Thyroid gland (tissue), 4 donors: ENCODE results near the gene TMEM88. TPM values are rescaled to one million over a fixed set of nuclear protein-coding genes. Genes with fewer than 3 reads are reported as not detected.
A peak's percentile ranks its signal among the peaks of the same experiment; 100 is the strongest.
"Not testable (repeated sequence)": the region's sequence is repeated elsewhere in the genome, so short reads cannot be mapped to it uniquely, and the experiment has no call there.

ENCODE experiments used
- DNase-seq, 2 donors: peaks; one replicate each; pipeline ENCODE4 v3.0.0-alpha.2; 2019
- H3K27ac ChIP-seq, 3 donors: fragments of 200-600 bp; sonication (generic); 1 replicate in 2 of 3; 2 replicates in 1 of 3; pipeline ENCODE4 v1.5.1; 2016 to 2019; ENCODE audit warnings: mild to moderate bottlenecking in 1 of 3, moderate library complexity in 1 of 3
- H3K27me3 ChIP-seq: fragments of 200-600 bp; sonication (generic); one replicate; pipeline ENCODE4 v1.5.1; 2019
- H3K36me3 ChIP-seq, 2 donors: fragments of 200-600 bp; sonication (generic); one replicate each; pipeline ENCODE4 v1.5.1; 2016 to 2019
- H3K4me1 ChIP-seq, 2 donors: fragments of 200-600 bp; sonication (generic); one replicate each; pipeline ENCODE4 v1.5.1; 2017 to 2019
- H3K4me3 ChIP-seq, 3 donors: fragments of 200-600 bp; sonication (generic); replicated peaks in 1 of 3; 1 replicate in 2 of 3; 2 replicates in 1 of 3; pipeline ENCODE4 v1.5.1; 2016; ENCODE audit warnings: mild to moderate bottlenecking in 1 of 3
- H3K9me3 ChIP-seq: fragments of 200-600 bp; sonication (generic); one replicate; pipeline ENCODE4 v1.5.1; 2017
- POLR2A ChIP-seq, 2 donors: fragments of 450-650 bp; IDR thresholded peaks; one replicate each; pipeline ENCODE4 v1.6.1; 2017; ENCODE audit warnings: antibody characterized with exemption in 2 of 2, mild to moderate bottlenecking in 2 of 2, moderate library complexity in 1 of 2
- WGBS, 2 donors: methylation state at CpG; one replicate each; pipeline ENCODE4 v1.1.5; 2017; 5-methylcytosine and 5-hydroxymethylcytosine counted together
- intact Hi-C: fragments of 100-400 bp; cut with DNase I; formaldehyde crosslinking; loops from one replicate; pipeline ENCODE4 v1.15.1; 2023
- total RNA-seq, 4 donors: library from RNA; depleted of rRNA; stranded (reverse); fragments of >200 nt; gene quantifications; one replicate each; pipeline ENCODE4 v1.2.3, GENCODE V29; 2016
- TF ChIP-seq, protein P1 (sequence below), 6 experiments: fragments of 200-600 bp in 3 of 6; fragments of 450-650 bp in 3 of 6; sonication (generic) in 3 of 6; IDR thresholded peaks; one replicate each; pipeline ENCODE4 v1.5.1; 2016 to 2019; ENCODE audit warnings: antibody characterized with exemption in 6 of 6, mild to moderate bottlenecking in 2 of 6, inconsistent platforms in 1 of 6, moderate library complexity in 1 of 6

The TMEM88 gene
- 10 to 100 TPM; 12.3 to 39.5 (median 18.4) TPM for total RNA-seq

GRCh38 chr17:7854851-7855659 is at the start of gene TMEM88:
Gene TMEM88, plus strand, starts transcription at chr17:7855066. Its CDS starts 9 bp downstream, at chr17:7855075.
- DNase-seq: no peak
- no peak for TF ChIP-seq POLR2A (IDR thresholded peaks at IDR 0.05)
- TF ChIP-seq, protein P1, sequence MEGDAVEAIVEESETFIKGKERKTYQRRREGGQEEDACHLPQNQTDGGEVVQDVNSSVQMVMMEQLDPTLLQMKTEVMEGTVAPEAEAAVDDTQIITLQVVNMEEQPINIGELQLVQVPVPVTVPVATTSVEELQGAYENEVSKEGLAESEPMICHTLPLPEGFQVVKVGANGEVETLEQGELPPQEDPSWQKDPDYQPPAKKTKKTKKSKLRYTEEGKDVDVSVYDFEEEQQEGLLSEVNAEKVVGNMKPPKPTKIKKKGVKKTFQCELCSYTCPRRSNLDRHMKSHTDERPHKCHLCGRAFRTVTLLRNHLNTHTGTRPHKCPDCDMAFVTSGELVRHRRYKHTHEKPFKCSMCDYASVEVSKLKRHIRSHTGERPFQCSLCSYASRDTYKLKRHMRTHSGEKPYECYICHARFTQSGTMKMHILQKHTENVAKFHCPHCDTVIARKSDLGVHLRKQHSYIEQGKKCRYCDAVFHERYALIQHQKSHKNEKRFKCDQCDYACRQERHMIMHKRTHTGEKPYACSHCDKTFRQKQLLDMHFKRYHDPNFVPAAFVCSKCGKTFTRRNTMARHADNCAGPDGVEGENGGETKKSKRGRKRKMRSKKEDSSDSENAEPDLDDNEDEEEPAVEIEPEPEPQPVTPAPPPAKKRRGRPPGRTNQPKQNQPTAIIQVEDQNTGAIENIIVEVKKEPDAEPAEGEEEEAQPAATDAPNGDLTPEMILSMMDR (IDR thresholded peaks at IDR 0.05): no peak
- Histone ChIP-seq H3K36me3 (peaks cover 14 to 22% of the 10 kb centered on the region in 2 donors), H3K27me3 (no peaks in the 10 kb centered on the region), H3K9me3 (no peaks in the 10 kb centered on the region), H3K27ac (peak within 1 kb of the TSS in 2 of 3 donors; percentile 88 to 92), H3K4me3 (peak within 1 kb of the TSS in 1 of 3 donors; percentile 50), H3K4me1 (peaks cover 22 to 37% of the 10 kb centered on the region in 2 donors)
- WGBS, 2 donors: 70 to 75% methylated on average over 45 to 56 of the region's 57 CpGs
- intact Hi-C loops: loop anchor here (5.0 kb wide), 1 partner anchor 33 kb away; no protein-coding TSS in a partner anchor

DNA sequence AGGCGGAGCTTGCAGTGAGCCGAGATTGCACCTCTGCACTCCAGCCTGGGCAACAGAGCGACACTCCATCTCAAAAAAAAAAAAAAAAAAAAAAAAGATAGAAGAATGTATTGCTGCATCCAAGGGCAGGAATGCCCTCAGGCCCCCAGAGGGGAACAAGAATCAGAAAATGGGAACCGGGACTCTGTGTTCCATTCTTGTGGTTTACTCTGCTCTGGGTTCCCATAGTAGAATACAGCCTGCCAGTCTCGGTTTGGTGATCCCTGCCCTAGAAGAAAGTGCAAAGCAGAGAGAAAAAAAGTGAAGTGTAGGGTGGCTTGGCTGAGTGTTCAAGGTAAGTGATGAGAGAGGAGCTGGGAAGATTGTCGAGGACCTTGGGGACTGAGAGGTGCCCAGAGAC is 48.3 kb upstream of the TMEM88 start:
- TF ChIP-seq, protein P1 (IDR thresholded peaks at IDR 0.05): no peak
- no peak for TF ChIP-seq POLR2A (IDR thresholded peaks at IDR 0.05)
- no peak overlapping the region for H3K4me3 ChIP-seq
- intact Hi-C loops: no loop called here
- no peaks in the 10 kb centered on the region for H3K27me3 ChIP-seq
- no peak for DNase-seq
- no peak overlapping the region for H3K27ac ChIP-seq
- no peaks in the 10 kb centered on the region for H3K9me3 ChIP-seq
- H3K4me1 ChIP-seq: peaks cover 5 to 8% of the 10 kb centered on the region in 2 donors
- 78 to 81% methylated on average over 6 of the region's 6 CpGs for WGBS, 2 donors
- no peaks in the 10 kb centered on the region for H3K36me3 ChIP-seq

DNA sequence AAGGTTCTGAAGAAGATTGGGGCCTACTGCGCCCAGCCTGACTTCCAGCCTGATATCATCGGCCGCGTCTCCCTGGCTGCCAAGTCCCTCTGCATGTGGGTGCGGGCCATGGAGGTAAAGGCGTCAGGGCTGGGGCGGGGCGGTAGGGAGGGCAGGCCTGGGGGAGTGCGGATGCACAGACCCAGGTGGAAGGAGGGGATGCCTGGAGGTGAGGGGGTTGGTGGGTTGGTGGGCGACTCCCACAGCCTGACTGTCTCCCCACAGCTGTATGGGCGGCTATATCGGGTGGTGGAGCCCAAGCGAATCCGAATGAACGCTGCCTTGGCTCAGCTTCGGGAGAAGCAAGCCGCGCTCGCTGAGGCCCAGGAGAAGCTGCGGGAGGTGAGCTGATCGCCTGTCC is 47.7 kb upstream of the TMEM88 start:
- WGBS, 2 donors: 88 to 97% methylated on average over 21 of the region's 21 CpGs
- H3K4me1 ChIP-seq: peaks cover 5 to 8% of the 10 kb centered on the region in 2 donors
- no peak overlapping the region for H3K27ac ChIP-seq
- TF ChIP-seq POLR2A (IDR thresholded peaks at IDR 0.05): no peak
- TF ChIP-seq, protein P1 (IDR thresholded peaks at IDR 0.05): no peak
- no peaks in the 10 kb centered on the region for H3K9me3 ChIP-seq
- H3K27me3 ChIP-seq: no peaks in the 10 kb centered on the region
- intact Hi-C loops: no loop called here
- H3K36me3 ChIP-seq: no peaks in the 10 kb centered on the region
- no peak overlapping the region for H3K4me3 ChIP-seq
- no peak for DNase-seq

DNA sequence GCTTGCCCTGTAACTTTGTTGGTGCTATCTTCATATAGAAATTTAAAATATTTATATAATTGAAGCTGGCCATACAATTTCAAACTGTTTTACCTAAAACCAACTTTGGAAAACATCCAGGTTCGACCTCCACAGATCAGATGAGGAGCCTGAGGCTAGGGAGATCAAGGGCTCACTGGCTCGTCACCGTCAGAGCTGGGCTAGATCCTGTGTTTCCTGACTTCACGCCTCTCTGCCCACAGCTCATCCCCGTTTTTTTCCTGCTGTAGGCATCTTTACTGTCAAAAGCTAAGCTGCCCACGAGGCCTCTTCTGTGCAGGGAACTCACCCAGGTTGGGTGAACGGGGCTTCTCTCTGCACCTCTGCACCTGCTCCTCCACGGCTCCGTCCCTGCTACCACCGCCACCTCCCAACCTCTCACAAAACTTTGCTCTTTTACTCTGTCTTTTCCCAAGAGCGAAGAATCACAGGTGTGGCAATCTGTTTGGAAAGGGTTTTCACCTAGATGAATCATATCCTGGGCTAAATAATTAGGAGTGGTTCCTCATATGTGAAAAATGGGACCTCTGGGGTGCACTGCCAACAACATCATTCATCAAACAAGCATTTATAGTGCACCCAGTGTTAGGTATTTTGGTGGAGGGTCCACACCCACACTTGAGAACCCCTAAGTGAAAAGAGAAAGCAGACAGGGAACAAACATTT is 45.6 kb upstream of the TMEM88 start:
- TF ChIP-seq, protein P1 (IDR thresholded peaks at IDR 0.05): no peak
- TF ChIP-seq POLR2A (IDR thresholded peaks at IDR 0.05): no peak

GRCh38 chr17:7809791-7810343 is 45.0 kb upstream of the TMEM88 start:
- DNase-seq, H3K4me3 ChIP-seq, H3K27me3 ChIP-seq, intact Hi-C loops, H3K27ac ChIP-seq, H3K4me1 ChIP-seq, H3K36me3 ChIP-seq, H3K9me3 ChIP-seq: not testable (repeated sequence)
- WGBS, 2 donors: 80 to 88% methylated on average over 9 of the region's 9 CpGs

More for the DNA sequence above, 45.6 kb upstream of the TMEM88 start:
- no peak for DNase-seq
- Histone ChIP-seq H3K27ac (no peak overlapping the region), H3K36me3 (no peaks in the 10 kb centered on the region), H3K9me3 (no peaks in the 10 kb centered on the region), H3K4me1 (peaks cover under 1 to 2% of the 10 kb centered on the region in 2 donors), H3K4me3 (no peak overlapping the region), H3K27me3 (no peaks in the 10 kb centered on the region)
- 70 to 72% methylated on average over 11 of the region's 11 CpGs for WGBS, 2 donors
- intact Hi-C loops: no loop called here
